Measurements from ENCODE around the gene NAXE.

NAXE gene

DNA sequence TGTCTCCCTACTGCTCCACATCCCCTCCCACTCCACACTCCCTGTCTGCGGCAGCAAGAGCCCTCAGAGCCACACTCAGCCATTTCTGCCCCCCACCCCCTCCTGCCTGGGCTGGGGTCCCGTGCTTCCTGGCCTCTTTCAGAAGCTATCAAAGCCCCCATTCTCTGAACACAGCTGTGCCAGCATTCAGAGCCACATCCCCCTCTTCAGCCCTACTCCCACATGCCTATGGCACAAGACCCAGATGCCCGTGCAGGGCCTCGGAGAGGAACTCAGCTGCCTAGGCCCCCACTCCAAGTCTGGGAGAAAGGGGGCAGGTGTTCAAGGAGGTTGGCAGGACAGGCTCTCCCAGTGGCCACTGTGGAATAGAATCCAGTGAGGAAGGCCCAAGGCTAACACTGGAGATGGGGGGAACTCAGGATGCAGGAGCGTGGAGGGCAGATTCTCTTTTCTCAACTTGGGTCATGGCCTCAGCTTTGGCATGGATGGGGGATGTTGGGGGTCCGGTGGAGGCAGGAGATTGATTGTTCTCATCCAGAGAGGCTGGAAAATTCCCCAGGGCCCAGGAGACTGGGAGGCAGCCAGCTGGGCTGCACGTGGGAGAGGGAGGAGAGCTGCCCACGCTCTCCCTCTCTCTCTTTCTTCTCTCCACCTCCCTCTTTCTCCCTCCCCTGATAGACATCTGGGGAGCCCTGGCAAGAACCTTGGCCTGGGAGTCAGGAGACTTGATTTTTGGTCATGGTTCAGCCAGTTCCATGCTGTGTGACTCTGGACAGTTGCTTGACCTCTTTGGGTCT is 46.8 kb downstream of the NAXE start:
- TF ChIP-seq, protein P1, sequence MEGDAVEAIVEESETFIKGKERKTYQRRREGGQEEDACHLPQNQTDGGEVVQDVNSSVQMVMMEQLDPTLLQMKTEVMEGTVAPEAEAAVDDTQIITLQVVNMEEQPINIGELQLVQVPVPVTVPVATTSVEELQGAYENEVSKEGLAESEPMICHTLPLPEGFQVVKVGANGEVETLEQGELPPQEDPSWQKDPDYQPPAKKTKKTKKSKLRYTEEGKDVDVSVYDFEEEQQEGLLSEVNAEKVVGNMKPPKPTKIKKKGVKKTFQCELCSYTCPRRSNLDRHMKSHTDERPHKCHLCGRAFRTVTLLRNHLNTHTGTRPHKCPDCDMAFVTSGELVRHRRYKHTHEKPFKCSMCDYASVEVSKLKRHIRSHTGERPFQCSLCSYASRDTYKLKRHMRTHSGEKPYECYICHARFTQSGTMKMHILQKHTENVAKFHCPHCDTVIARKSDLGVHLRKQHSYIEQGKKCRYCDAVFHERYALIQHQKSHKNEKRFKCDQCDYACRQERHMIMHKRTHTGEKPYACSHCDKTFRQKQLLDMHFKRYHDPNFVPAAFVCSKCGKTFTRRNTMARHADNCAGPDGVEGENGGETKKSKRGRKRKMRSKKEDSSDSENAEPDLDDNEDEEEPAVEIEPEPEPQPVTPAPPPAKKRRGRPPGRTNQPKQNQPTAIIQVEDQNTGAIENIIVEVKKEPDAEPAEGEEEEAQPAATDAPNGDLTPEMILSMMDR (conservative IDR thresholded peaks at IDR 0.05): no peak

GRCh38 chr1:156639601-156640101 is 48.1 kb downstream of the NAXE start:
- no peak overlapping the region for H3K27ac ChIP-seq
- TF ChIP-seq, protein P1 (conservative IDR thresholded peaks at IDR 0.05): no peak

More for the DNA sequence above, 46.8 kb downstream of the NAXE start:
- H3K27ac ChIP-seq: no peak overlapping the region

GRCh38 chr1:156640842-156641706 is 49.5 kb downstream of the NAXE start:
- no peak overlapping the region for H3K27ac ChIP-seq
- TF ChIP-seq, protein P1 (conservative IDR thresholded peaks at IDR 0.05): no peak

DNA sequence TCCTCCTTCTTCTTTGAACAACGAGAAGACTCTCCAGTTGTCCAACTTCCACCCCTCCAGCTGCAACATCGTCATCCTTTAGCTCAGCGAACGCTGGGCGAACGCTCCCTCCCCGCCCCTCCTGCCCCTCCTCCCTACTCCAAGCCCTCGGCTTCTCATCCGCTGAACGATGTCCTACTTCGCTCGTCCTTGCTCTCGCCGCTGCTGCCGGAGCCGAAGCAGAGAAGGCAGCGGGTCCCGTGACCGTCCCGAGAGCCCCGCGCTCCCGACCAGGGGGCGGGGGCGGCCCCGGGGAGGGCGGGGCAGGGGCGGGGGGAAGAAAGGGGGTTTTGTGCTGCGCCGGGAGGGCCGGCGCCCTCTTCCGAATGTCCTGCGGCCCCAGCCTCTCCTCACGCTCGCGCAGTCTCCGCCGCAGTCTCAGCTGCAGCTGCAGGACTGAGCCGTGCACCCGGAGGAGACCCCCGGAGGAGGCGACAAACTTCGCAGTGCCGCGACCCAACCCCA is 50.2 kb downstream of the NAXE start, which contains the start of gene BCAN:
Gene BCAN (plus strand): TSS at position 357 of the 504 bp plus-strand sequence. CDS start 3,938 bp downstream, outside the sequence.
- TF ChIP-seq, protein P1 (conservative IDR thresholded peaks at IDR 0.05): no peak
- peak within 1 kb of the TSS; percentile 13; the same call in 1 of the 2 replicates for H3K27ac ChIP-seq

DNA sequence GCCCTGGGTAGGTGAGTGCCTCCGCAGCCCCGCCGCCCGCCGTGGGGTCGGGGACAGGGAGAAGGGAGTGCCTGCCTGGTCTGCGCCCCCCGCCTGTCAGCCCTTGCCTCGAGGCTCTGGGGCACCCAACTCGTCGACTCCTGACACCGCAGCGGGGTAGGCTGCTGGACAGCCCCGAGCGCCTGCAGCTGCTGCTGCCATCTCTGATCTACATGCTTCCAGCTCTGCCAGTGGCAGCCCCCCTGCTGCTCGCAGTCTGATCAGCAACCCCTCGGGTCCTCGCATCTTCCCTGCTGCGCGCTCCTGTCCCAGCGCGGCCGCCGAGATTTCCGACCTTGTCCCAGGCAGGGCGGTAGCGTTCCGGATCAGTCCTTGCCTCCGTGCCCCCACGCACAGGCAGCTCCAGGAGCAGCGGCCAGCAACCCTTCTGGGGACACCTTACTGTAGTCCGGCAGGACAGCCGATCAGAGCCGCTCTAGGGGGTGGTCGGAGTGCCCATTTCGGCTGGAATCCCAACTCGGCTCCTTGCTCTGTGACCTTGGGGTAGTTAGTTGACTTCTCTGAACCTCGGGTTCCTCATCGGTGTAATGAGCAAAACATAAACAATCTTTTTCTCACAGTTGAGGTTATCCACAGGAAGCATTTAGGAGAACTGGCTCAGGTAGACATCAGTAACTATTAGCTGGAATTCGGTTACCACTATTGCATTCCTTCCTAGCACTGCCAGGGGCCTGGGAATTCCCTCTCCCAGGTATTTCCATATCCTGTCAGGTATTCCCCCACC is 50.9 kb downstream of the NAXE start:
- H3K27ac ChIP-seq: no peak overlapping the region; the same call in 1 of the 2 replicates
- TF ChIP-seq, protein P1 (conservative IDR thresholded peaks at IDR 0.05): no peak

GRCh38 chr1:156643049-156643777 is 51.6 kb downstream of the NAXE start:
- TF ChIP-seq, protein P1 (conservative IDR thresholded peaks at IDR 0.05): no peak
- H3K27ac ChIP-seq: no peak overlapping the region

Measured in VCaP (cell line).